DOHH2 (cell line): ENCODE measurements around the gene OR4D1.
"Not testable (repeated sequence)": the region's sequence is repeated elsewhere in the genome, so short reads cannot be mapped to it uniquely, and the experiment has no call there.

ENCODE experiments used
- H3F3A ChIP-seq: fragments of 200-600 bp; sonication (generic), shearing (Covaris generic); 2 replicates; pipeline ENCODE4 v1.6.0; 2016; ENCODE audit warnings: antibody characterized with exemption, mild to moderate bottlenecking; ENCODE audit not compliant: control insufficient read depth, insufficient read depth
- H3K27ac ChIP-seq: fragments of 200-600 bp; sonication (generic); 2 replicates; pipeline ENCODE4 v1.5.1; 2014; ENCODE audit warnings: low read depth, mild to moderate bottlenecking, low read length, moderate library complexity
- H3K27me3 ChIP-seq: fragments of 200-600 bp; sonication (generic); 2 replicates; pipeline ENCODE4 v1.6.1; 2014; ENCODE audit warnings: mild to moderate bottlenecking, low read length, mixed read lengths; ENCODE audit not compliant: control insufficient read depth
- H3K36me3 ChIP-seq: fragments of 200-600 bp; sonication (generic); 2 replicates; pipeline ENCODE4 v1.6.1; 2014; ENCODE audit warnings: mild to moderate bottlenecking, low read length, moderate library complexity, mixed read lengths; ENCODE audit not compliant: control insufficient read depth
- H3K4me1 ChIP-seq: fragments of 200-600 bp; sonication (generic); 2 replicates; pipeline ENCODE4 v1.6.1; 2014; ENCODE audit warnings: mild to moderate bottlenecking, low read length, mixed read lengths; ENCODE audit not compliant: control insufficient read depth
- H3K4me2 ChIP-seq: fragments of 200-600 bp; sonication (generic); 2 replicates; pipeline ENCODE4 v1.6.0; 2014; ENCODE audit warnings: mild to moderate bottlenecking, low read length, moderate library complexity
- H3K4me3 ChIP-seq: fragments of 200-600 bp; sonication (generic); 2 replicates; pipeline ENCODE4 v1.5.1; 2014; ENCODE audit warnings: mild to moderate bottlenecking, low read length, mixed read lengths
- H3K79me2 ChIP-seq: fragments of 200-600 bp; sonication (generic); 2 replicates; pipeline ENCODE4 v1.6.1; 2014; ENCODE audit warnings: mild to moderate bottlenecking, low read length, mixed read lengths; ENCODE audit not compliant: control insufficient read depth
- H3K9me2 ChIP-seq: fragments of 200-600 bp; sonication (generic); replicated peaks from 2 replicates; pipeline ENCODE4 v1.6.1; 2014; ENCODE audit warnings: mild to moderate bottlenecking, low read length, mixed read lengths; ENCODE audit not compliant: control insufficient read depth
- H3K9me3 ChIP-seq: fragments of 200-600 bp; sonication (generic); 2 replicates; pipeline ENCODE4 v1.6.1; 2014; ENCODE audit warnings: antibody characterized with exemption, low read length, mixed read lengths; ENCODE audit not compliant: control insufficient read depth, insufficient read depth
- H4K20me1 ChIP-seq: fragments of 200-600 bp; sonication (generic); 2 replicates; pipeline ENCODE4 v1.6.0; 2014; ENCODE audit warnings: low read depth, mild to moderate bottlenecking, antibody characterized with exemption, low read length, moderate library complexity; ENCODE audit not compliant: control insufficient read depth, insufficient read depth
- CTCF ChIP-seq: fragments of 200-600 bp; sonication (generic); IDR thresholded peaks from one replicate; pipeline ENCODE4 v1.5.1; 2014; ENCODE audit warnings: antibody characterized with exemption, mild to moderate bottlenecking, low read depth, low read length; ENCODE audit not compliant: poor library complexity, severe bottlenecking
- EZH2phosphoT487 ChIP-seq: fragments of 200-600 bp; sonication (generic); IDR thresholded peaks from 2 replicates; pipeline ENCODE4 v1.6.1; 2017; ENCODE audit warnings: borderline replicate concordance, mild to moderate bottlenecking, antibody characterized with exemption, low read length, moderate library complexity, mixed read lengths

The OR4D1 gene

GRCh38 chr17:58147930-58148434, at the start of gene OR4D1:
OR4D1 (plus strand) TSS chr17:58148384; CDS start chr17:58155154, 6,770 bp downstream.
- H3K9me3 ChIP-seq: peaks cover 4% of the 10 kb centered on the region; the same call in 1 of the 2 replicates
- peaks cover 33% of the 10 kb centered on the region for H3K27me3 ChIP-seq
- no peaks in the 10 kb centered on the region for H3K36me3 ChIP-seq
- no peaks in the 10 kb centered on the region for H3K79me2 ChIP-seq
- H3K4me1 ChIP-seq: no peaks in the 10 kb centered on the region
- H3K4me2 ChIP-seq: no peak within 1 kb of the TSS
- no peaks in the 10 kb centered on the region for H4K20me1 ChIP-seq
- no peak within 1 kb of the TSS for H3K4me3 ChIP-seq
- TF ChIP-seq EZH2phosphoT487 (no peak), CTCF (no peak)
- H3K9me2 ChIP-seq: no peaks in the 10 kb centered on the region
- no peak within 1 kb of the TSS for H3K27ac ChIP-seq
- H3F3A ChIP-seq: no peaks in the 10 kb centered on the region

DNA sequence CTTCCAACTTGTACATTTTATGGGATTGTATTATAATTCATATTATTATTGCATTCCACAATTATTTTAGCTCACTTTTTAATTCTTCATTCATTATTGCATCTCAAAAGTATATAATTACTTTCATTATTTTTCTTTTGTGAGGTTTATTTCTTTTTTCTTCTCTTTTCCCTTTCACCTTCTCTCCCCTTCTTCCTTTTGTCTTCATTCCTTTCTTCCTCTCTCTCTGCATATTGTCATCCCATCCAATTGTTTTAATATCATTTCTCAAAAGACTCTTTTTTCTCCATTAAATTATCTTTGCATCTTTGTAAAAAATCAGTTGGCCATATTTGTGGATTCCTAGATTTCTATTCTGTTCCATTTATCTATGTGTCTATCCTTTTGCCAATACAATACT, 47.7 kb upstream of the OR4D1 start:
- H3K9me3 ChIP-seq: no peaks in the 10 kb centered on the region
- TF ChIP-seq EZH2phosphoT487: no peak
- no peak for TF ChIP-seq CTCF
- H3K9me2 ChIP-seq: no peaks in the 10 kb centered on the region
- no peak overlapping the region for H3K4me3 ChIP-seq
- H3K27me3 ChIP-seq: no peaks in the 10 kb centered on the region; the same call in 1 of the 2 replicates
- no peaks in the 10 kb centered on the region for H3K36me3 ChIP-seq
- H3F3A ChIP-seq: peaks cover 7% of the 10 kb centered on the region; the same call in 1 of the 2 replicates
- H3K27ac ChIP-seq: no peak overlapping the region
- H3K4me2 ChIP-seq: no peak overlapping the region
- H4K20me1 ChIP-seq: no peaks in the 10 kb centered on the region
- no peaks in the 10 kb centered on the region for H3K79me2 ChIP-seq
- H3K4me1 ChIP-seq: no peaks in the 10 kb centered on the region

DNA sequence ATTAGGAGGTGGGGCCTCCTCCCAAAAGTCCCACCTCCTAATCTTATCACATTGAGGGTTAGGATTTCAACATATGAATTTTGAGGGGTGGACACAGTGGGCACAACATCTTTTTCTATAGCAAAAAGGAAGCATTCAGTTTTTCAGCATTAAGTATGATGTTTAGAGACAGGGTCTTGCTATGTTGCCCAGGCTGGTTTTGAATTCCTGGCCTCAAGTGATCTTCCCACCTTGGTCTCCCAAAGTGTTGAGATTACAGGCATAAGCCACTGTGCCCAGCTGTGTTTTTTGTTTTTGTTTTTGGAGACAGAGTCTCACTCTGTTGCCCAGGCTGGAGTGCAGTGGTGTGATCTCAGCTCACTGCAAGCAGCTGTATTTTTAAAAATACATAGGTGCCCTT, 46.3 kb upstream of the OR4D1 start:
- not testable (repeated sequence) for H3K9me3 ChIP-seq, H3K4me2 ChIP-seq, H3K27ac ChIP-seq, H4K20me1 ChIP-seq, H3K4me1 ChIP-seq, H3K4me3 ChIP-seq, H3K79me2 ChIP-seq, H3K27me3 ChIP-seq, H3K36me3 ChIP-seq, H3F3A ChIP-seq, H3K9me2 ChIP-seq

GRCh38 chr17:58105093-58105492, 43.1 kb upstream of the OR4D1 start:
- no peaks in the 10 kb centered on the region for H3K9me3 ChIP-seq

More at GRCh38 chr17:58105093-58105492, 43.1 kb upstream of the OR4D1 start:
- Histone ChIP-seq H3K27me3 (peaks cover 2% of the 10 kb centered on the region), H3K27ac (no peak overlapping the region), H3K4me3 (no peak overlapping the region), H3K79me2 (no peaks in the 10 kb centered on the region), H3K4me2 (no peak overlapping the region), H3F3A (no peaks in the 10 kb centered on the region), H3K4me1 (no peaks in the 10 kb centered on the region), H3K36me3 (no peaks in the 10 kb centered on the region), H3K9me2 (no peaks in the 10 kb centered on the region), H4K20me1 (no peaks in the 10 kb centered on the region)
- TF ChIP-seq EZH2phosphoT487: no peak
